Coronary artery (tissue), 2 donors: Measurements from ENCODE around the gene USP4.

Experiments
- DNase-seq: peaks from one replicate; pipeline ENCODE4 v3.0.0-alpha.2; 2017; ENCODE audit warnings: low spot score
- H3K27ac ChIP-seq, 2 donors: fragments of 200-600 bp; sonication (generic); one replicate each; pipeline ENCODE4 v1.5.1; 2016 to 2019
- H3K4me3 ChIP-seq: fragments of 200-600 bp; sonication (generic); 2 replicates; pipeline ENCODE4 v1.5.1; 2016; ENCODE audit warnings: mild to moderate bottlenecking, moderate library complexity
- TF ChIP-seq, protein P1 (sequence below): fragments of 200-600 bp; sonication (generic); IDR thresholded peaks from one replicate; pipeline ENCODE4 v1.5.1; 2019; ENCODE audit warnings: antibody characterized with exemption

The USP4 gene

GRCh38 chr3:49265661-49266386 is 74.0 kb downstream of the USP4 start:
- TF ChIP-seq, protein P1, sequence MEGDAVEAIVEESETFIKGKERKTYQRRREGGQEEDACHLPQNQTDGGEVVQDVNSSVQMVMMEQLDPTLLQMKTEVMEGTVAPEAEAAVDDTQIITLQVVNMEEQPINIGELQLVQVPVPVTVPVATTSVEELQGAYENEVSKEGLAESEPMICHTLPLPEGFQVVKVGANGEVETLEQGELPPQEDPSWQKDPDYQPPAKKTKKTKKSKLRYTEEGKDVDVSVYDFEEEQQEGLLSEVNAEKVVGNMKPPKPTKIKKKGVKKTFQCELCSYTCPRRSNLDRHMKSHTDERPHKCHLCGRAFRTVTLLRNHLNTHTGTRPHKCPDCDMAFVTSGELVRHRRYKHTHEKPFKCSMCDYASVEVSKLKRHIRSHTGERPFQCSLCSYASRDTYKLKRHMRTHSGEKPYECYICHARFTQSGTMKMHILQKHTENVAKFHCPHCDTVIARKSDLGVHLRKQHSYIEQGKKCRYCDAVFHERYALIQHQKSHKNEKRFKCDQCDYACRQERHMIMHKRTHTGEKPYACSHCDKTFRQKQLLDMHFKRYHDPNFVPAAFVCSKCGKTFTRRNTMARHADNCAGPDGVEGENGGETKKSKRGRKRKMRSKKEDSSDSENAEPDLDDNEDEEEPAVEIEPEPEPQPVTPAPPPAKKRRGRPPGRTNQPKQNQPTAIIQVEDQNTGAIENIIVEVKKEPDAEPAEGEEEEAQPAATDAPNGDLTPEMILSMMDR = no peak

GRCh38 chr3:49263159-49263889 is 76.5 kb downstream of the USP4 start:
- Histone ChIP-seq H3K4me3 (no peak overlapping the region), H3K27ac (no peak overlapping the region)
- TF ChIP-seq, protein P1 = no peak
- DNase-seq = no peak

More at GRCh38 chr3:49265661-49266386, 74.0 kb downstream of the USP4 start:
- no peak overlapping the region for H3K4me3 ChIP-seq
- no peak for DNase-seq
- H3K27ac ChIP-seq = peak overlapping the region in 1 of 2 donors; percentile 68

DNA sequence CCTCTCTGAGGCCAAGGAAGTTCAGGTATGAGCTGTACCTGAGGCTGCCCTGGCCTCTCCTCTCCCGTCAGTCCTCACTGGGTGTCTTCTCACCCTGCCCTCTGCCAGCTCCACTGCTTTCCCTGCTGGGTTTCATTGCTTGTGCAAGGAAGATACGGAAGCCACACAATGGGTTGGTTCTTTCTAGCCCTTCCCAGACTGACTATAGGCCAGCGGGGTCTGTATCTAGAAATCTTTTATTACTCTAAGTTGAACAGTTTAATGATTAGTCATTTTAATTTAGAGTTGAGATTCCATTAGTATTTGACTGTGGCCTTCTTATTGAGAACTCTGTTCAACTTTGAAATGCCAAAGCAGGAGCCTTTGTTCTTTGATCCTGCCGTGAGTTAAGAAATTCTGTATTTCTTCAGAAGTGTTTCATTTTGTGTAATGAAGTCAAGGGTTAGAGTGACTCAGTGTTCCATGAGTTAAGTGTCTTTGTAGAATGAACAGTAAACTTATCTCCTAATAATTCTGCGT is 79.0 kb downstream of the USP4 start:
- DNase-seq = no peak
- TF ChIP-seq, protein P1 = no peak
- Histone ChIP-seq H3K4me3 (no peak overlapping the region), H3K27ac (no peak overlapping the region)

DNA sequence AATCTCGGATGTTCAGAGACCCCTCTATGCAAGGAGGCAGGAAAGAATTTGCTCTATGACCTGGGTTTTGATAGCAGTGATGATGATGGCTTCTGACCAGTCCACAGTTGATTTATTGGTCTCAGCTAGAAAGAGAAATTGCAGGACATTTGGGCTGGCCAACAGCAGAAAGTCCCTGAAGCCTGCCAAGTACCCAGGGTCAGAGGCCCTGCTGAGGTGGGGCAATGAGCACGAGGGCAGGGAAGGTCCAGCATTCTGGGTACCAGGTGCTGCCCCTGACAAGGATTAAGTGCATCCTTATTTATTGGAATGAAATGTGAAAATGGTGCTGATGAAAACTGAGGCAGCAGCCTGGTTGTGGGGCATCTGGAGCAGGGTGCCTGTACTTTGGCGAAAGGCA is 82.7 kb downstream of the USP4 start:
- no peak overlapping the region for H3K4me3 ChIP-seq
- H3K27ac ChIP-seq = no peak overlapping the region
- DNase-seq = no peak
- TF ChIP-seq, protein P1 = no peak

DNA sequence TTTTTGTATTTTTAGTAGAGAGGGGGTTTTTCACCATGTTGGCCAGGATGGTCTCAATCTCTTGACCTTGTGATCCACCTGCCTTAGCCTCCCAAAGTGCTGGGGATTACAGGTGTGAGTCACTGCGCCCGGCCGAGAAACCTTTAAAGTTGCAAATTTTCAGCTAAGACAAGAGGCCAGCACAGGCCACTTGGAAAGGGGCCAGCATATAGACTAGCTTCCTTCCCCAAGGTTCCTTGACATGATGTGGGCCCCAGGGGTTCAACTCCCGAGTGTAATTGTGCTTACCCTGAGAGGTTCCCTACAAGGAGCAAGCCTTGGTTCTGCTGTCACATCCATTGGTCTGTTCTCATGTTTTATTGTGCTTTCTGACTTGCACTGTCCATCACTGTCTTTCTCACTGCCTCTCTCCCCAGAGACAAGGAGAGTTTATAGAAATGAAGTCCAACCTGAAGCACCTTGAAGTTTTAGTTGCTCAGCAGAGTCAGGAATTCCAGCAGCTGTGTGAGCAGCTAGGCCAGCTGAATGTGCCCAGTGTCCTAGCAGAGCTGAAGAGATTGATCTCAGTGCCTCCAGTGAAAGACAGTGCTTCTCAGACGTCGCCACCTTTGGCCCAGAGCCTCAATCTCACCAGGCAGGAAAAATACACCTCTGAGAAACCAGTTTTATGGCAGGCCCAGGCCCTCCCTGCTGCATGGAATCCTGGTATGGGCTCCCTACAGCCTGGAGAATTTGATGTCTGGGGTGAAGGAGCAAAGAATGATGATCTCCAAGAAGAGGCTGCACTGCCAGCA is 83.9 kb downstream of the USP4 start:
- TF ChIP-seq, protein P1 = no peak
- no peak for DNase-seq
- Histone ChIP-seq H3K27ac (no peak overlapping the region), H3K4me3 (no peak overlapping the region)

GRCh38 chr3:49255112-49255511 is 84.7 kb downstream of the USP4 start:
- Histone ChIP-seq H3K27ac (no peak overlapping the region), H3K4me3 (no peak overlapping the region)
- no peak for DNase-seq
- TF ChIP-seq, protein P1 = no peak
